CD4-positive, CD25-positive, alpha-beta regulatory T cell (primary cell): Measurements from ENCODE around the gene LMNB1. TPM values are rescaled to one million over a fixed set of nuclear protein-coding genes. Genes with fewer than 3 reads are reported as not detected.
"Not testable (repeated sequence)": the region's sequence is repeated elsewhere in the genome, so short reads cannot be mapped to it uniquely, and the experiment has no call there.

Experiments
- ATAC-seq, 2 donors: fragments of 150-1000 bp; cut with Tn5 transposase; one replicate each; pipeline ENCODE4 v1.10.0; 2021; ENCODE audit warnings: low read depth in 2 of 2, moderate number of reproducible peaks in 2 of 2, moderate library complexity in 1 of 2
- DNase-seq, 3 donors: peaks; one replicate each; pipeline versions ENCODE4 v3.0.0 to v3.0.0-alpha.2; 2012 to 2022; ENCODE audit warnings: mixed read lengths in 1 of 3
- H3K27ac ChIP-seq: one replicate; pipeline ENCODE4 v1.7.0; 2013; ENCODE audit warnings: mild to moderate bottlenecking, low read length; ENCODE audit not compliant: insufficient read depth, poor library complexity, severe bottlenecking
- H3K27me3 ChIP-seq: one replicate; pipeline ENCODE4 v1.7.0; 2013; ENCODE audit warnings: low read length; ENCODE audit not compliant: control insufficient read depth, insufficient read depth
- H3K36me3 ChIP-seq: one replicate; pipeline ENCODE4 v1.7.0; 2013; ENCODE audit warnings: mild to moderate bottlenecking, low read length, moderate library complexity; ENCODE audit not compliant: control insufficient read depth, insufficient read depth
- H3K4me1 ChIP-seq: 2 replicates; pipeline ENCODE4 v1.7.0; 2013; ENCODE audit warnings: mild to moderate bottlenecking, low read length; ENCODE audit not compliant: insufficient read depth, control insufficient read depth, poor library complexity, severe bottlenecking
- H3K4me3 ChIP-seq: one replicate; pipeline ENCODE4 v1.7.0; 2013; ENCODE audit warnings: low read depth, mild to moderate bottlenecking, low read length, moderate library complexity
- H3K9me3 ChIP-seq, 2 experiments: 1 replicate in 1 of 2; 2 replicates in 1 of 2; pipeline ENCODE4 v1.7.0; 2013; ENCODE audit warnings: low read length in 2 of 2, mild to moderate bottlenecking in 1 of 2, moderate library complexity in 1 of 2; ENCODE audit not compliant: control insufficient read depth in 2 of 2
- H3K27ac Mint-ChIP-seq, 3 donors: one replicate each; pipeline ENCODE4 v1.8.0; 2020 to 2022; ENCODE audit warnings: mild to moderate bottlenecking in 3 of 3, mixed read lengths in 3 of 3, moderate library complexity in 2 of 3
- H3K27me3 Mint-ChIP-seq: one replicate; pipeline ENCODE4 v1.8.0; 2022; ENCODE audit warnings: mild to moderate bottlenecking, mixed read lengths
- H3K36me3 Mint-ChIP-seq: one replicate; pipeline ENCODE4 v1.8.0; 2020; ENCODE audit warnings: mixed read lengths
- H3K4me1 Mint-ChIP-seq, 4 donors: one replicate each; pipeline ENCODE4 v1.8.0; 2020 to 2022; ENCODE audit warnings: mixed read lengths in 4 of 4, mild to moderate bottlenecking in 1 of 4
- H3K4me3 Mint-ChIP-seq, 4 donors: one replicate each; pipeline ENCODE4 v1.8.0; 2020 to 2022; ENCODE audit warnings: mild to moderate bottlenecking in 4 of 4, mixed read lengths in 4 of 4, moderate library complexity in 3 of 4
- H3K9me3 Mint-ChIP-seq, 7 donors: one replicate each; pipeline ENCODE4 v1.8.0; 2020 to 2022; ENCODE audit warnings: mixed read lengths in 7 of 7, mild to moderate bottlenecking in 3 of 7, moderate library complexity in 2 of 7
- polyA plus RNA-seq, 4 donors: library from polyadenylated mRNA; unstranded; fragments of 300-500 nt; fragmentation: Illumina TruSeq; gene quantifications; one replicate each; pipeline ENCODE4 v1.2.3, GENCODE V29; 2021
- total RNA-seq: library from RNA; stranded (reverse); gene quantifications from one replicate; pipeline ENCODE4 v1.2.3, GENCODE V29; 2022

LMNB1 gene
- total and polyA plus RNA-seq, 5 donors from 2014 or later, result 11.5 to 52.5 (median 19.4) TPM

- Mint-ChIP-seq H3K27ac (peak overlapping the region; percentile 7 to 64 (median 45)), H3K36me3 (peaks cover 52% of the 10 kb centered on the region), H3K4me3 (no peak overlapping the region), H3K27me3 (no peaks in the 10 kb centered on the region), H3K4me1 (peaks cover 0 to 34% (median 12%) of the 10 kb centered on the region in 4 donors), H3K9me3 (no peaks in the 10 kb centered on the region)
- Histone ChIP-seq H3K9me3 (no peaks in the 10 kb centered on the region), H3K4me3 (peak overlapping the region; percentile 28), H3K27me3 (no peaks in the 10 kb centered on the region), H3K4me1 (peaks cover 10% of the 10 kb centered on the region), H3K27ac (no peak overlapping the region), H3K36me3 (peaks cover 73% of the 10 kb centered on the region)
- ATAC-seq (no peak), DNase-seq (peak in 1 of 3 donors; percentile 35)
These were observed 54.2 kb downstream of the LMNB1 start for GRCh38 chr5:126831156-126831555.

- H3K36me3 ChIP-seq, result peaks cover 31% of the 10 kb centered on the region
- peaks cover 35% of the 10 kb centered on the region for H3K36me3 Mint-ChIP-seq
These were observed 59.8 kb downstream of the LMNB1 start for GRCh38 chr5:126836778-126837177.

GRCh38 chr5:126837242-126837641 is 60.3 kb downstream of the LMNB1 start:
- Histone ChIP-seq H3K36me3 (peaks cover 31% of the 10 kb centered on the region), H3K4me1 (no peaks in the 10 kb centered on the region), H3K9me3 (no peaks in the 10 kb centered on the region), H3K27me3 (no peaks in the 10 kb centered on the region), H3K4me3 (no peak overlapping the region), H3K27ac (no peak overlapping the region)
- Mint-ChIP-seq H3K27me3 (no peaks in the 10 kb centered on the region), H3K9me3 (no peaks in the 10 kb centered on the region), H3K4me3 (no peak overlapping the region), H3K27ac (no peak overlapping the region), H3K36me3 (peaks cover 35% of the 10 kb centered on the region), H3K4me1 (peaks cover 6 to 15% (median 7%) of the 10 kb centered on the region in 4 donors)
- no peak for ATAC-seq
- no peak for DNase-seq

More at GRCh38 chr5:126836778-126837177, 59.8 kb downstream of the LMNB1 start:
- no peak for ATAC-seq
- Mint-ChIP-seq H3K27me3 (no peaks in the 10 kb centered on the region), H3K4me1 (peaks cover 6 to 11% (median 7%) of the 10 kb centered on the region in 4 donors), H3K27ac (no peak overlapping the region), H3K9me3 (no peaks in the 10 kb centered on the region), H3K4me3 (no peak overlapping the region)
- Histone ChIP-seq H3K27me3 (no peaks in the 10 kb centered on the region), H3K4me3 (no peak overlapping the region), H3K27ac (no peak overlapping the region), H3K4me1 (no peaks in the 10 kb centered on the region), H3K9me3 (no peaks in the 10 kb centered on the region)
- DNase-seq, result no peak

- H3K4me1 ChIP-seq, result no peaks in the 10 kb centered on the region
- Mint-ChIP-seq H3K36me3 (peaks cover 31% of the 10 kb centered on the region), H3K4me1 (peaks cover 6 to 15% (median 7%) of the 10 kb centered on the region in 4 donors), H3K27me3 (no peaks in the 10 kb centered on the region), H3K9me3 (no peaks in the 10 kb centered on the region), H3K27ac (peak overlapping the region in 1 of 3 donors; percentile 4), H3K4me3 (no peak overlapping the region)
- DNase-seq (peak in 2 of 3 donors; percentile 28 to 50), ATAC-seq (no peak)
- H3K9me3 ChIP-seq, result no peaks in the 10 kb centered on the region
- H3K4me3 ChIP-seq, result no peak overlapping the region
- H3K27me3 ChIP-seq, result no peaks in the 10 kb centered on the region
- H3K27ac ChIP-seq, result no peak overlapping the region
- H3K36me3 ChIP-seq, result peaks cover 26% of the 10 kb centered on the region
These were observed 61.1 kb downstream of the LMNB1 start for GRCh38 chr5:126837906-126838539.

GRCh38 chr5:126839407-126839806 is 62.5 kb downstream of the LMNB1 start:
- not testable (repeated sequence) for H3K27me3 Mint-ChIP-seq, H3K4me3 Mint-ChIP-seq, H3K9me3 Mint-ChIP-seq, ATAC-seq, H3K4me3 ChIP-seq, H3K27me3 ChIP-seq, H3K4me1 ChIP-seq, H3K9me3 ChIP-seq, H3K27ac ChIP-seq, DNase-seq
- peaks cover 12% of the 10 kb centered on the region for H3K36me3 ChIP-seq
- H3K4me1 Mint-ChIP-seq, result peaks cover 6 to 24% (median 9%) of the 10 kb centered on the region in 4 donors
- peaks cover 20% of the 10 kb centered on the region for H3K36me3 Mint-ChIP-seq
- peak overlapping the region in 1 of 3 donors; percentile 77 for H3K27ac Mint-ChIP-seq

GRCh38 chr5:126843375-126843774 is 66.4 kb downstream of the LMNB1 start:
- peak overlapping the region; percentile 39 to 84 (median 67) for H3K27ac Mint-ChIP-seq
- not testable (repeated sequence) for ATAC-seq, DNase-seq, H3K9me3 ChIP-seq, H3K27me3 Mint-ChIP-seq, H3K4me3 ChIP-seq, H3K27me3 ChIP-seq, H3K4me3 Mint-ChIP-seq, H3K36me3 ChIP-seq, H3K27ac ChIP-seq, H3K9me3 Mint-ChIP-seq
- H3K4me1 ChIP-seq, result peaks cover 23% of the 10 kb centered on the region
- peaks cover 16 to 60% (median 30%) of the 10 kb centered on the region in 4 donors for H3K4me1 Mint-ChIP-seq
- H3K36me3 Mint-ChIP-seq, result peaks cover 10% of the 10 kb centered on the region

- H3K27me3 ChIP-seq, H3K27me3 Mint-ChIP-seq, H3K9me3 Mint-ChIP-seq, H3K9me3 ChIP-seq, H3K36me3 ChIP-seq, H3K36me3 Mint-ChIP-seq: not testable (repeated sequence)
- DNase-seq (peak in 2 of 3 donors; percentile 71 to 90), ATAC-seq (peak; percentile 98 to 99)
- Histone ChIP-seq H3K27ac (peak overlapping the region; percentile 76), H3K4me1 (peaks cover 23% of the 10 kb centered on the region), H3K4me3 (peak overlapping the region; percentile 52)
- Mint-ChIP-seq H3K4me3 (peak overlapping the region; percentile 27 to 81 (median 65)), H3K27ac (peak overlapping the region; percentile 95 to 99 (median 96)), H3K4me1 (peaks cover 16 to 76% (median 35%) of the 10 kb centered on the region in 4 donors)
These were observed 68.6 kb downstream of the LMNB1 start for GRCh38 chr5:126845470-126846070.
